GM18498 (cell line): Measurements from ENCODE around the gene PGAM5.

Experiments
- ATAC-seq: cut with Tn5 transposase; IDR thresholded peaks from one replicate; pipeline ENCODE4 v1.9.1; 2021; ENCODE audit warnings: mild to moderate bottlenecking, moderate library complexity; ENCODE audit not compliant: unreplicated experiment

Gene PGAM5

GRCh38 chr12:132719141-132719953 is 8.7 kb downstream of the PGAM5 start:
- no peak for ATAC-seq

GRCh38 chr12:132719954-132720324 is 9.3 kb downstream of the PGAM5 start:
- no peak for ATAC-seq

GRCh38 chr12:132720606-132721345 is 10.1 kb downstream of the PGAM5 start:
- no peak for ATAC-seq

- ATAC-seq, result no peak
These were observed 12.5 kb downstream of the PGAM5 start for GRCh38 chr12:132723015-132723763.

GRCh38 chr12:132723764-132724140 is 13.1 kb downstream of the PGAM5 start:
- no peak for ATAC-seq

GRCh38 chr12:132724506-132725241 is 14.0 kb downstream of the PGAM5 start:
- no peak for ATAC-seq

GRCh38 chr12:132726386-132726785 is 15.7 kb downstream of the PGAM5 start:
- ATAC-seq, result no peak

- ATAC-seq, result no peak
These were observed 16.6 kb downstream of the PGAM5 start for GRCh38 chr12:132727091-132727794.

GRCh38 chr12:132728502-132728901 is 17.9 kb downstream of the PGAM5 start:
- ATAC-seq, result no peak

- no peak for ATAC-seq
These were observed 19.1 kb downstream of the PGAM5 start for GRCh38 chr12:132729541-132730320.

GRCh38 chr12:132730353-132730752 is 19.7 kb downstream of the PGAM5 start:
- ATAC-seq, result no peak

GRCh38 chr12:132731574-132731973 is 20.9 kb downstream of the PGAM5 start:
- ATAC-seq, result no peak

GRCh38 chr12:132734206-132734605 is 23.6 kb downstream of the PGAM5 start:
- ATAC-seq, result no peak

GRCh38 chr12:132735496-132735895 is 24.9 kb downstream of the PGAM5 start:
- no peak for ATAC-seq

GRCh38 chr12:132736378-132736777 is 25.7 kb downstream of the PGAM5 start:
- no peak for ATAC-seq

- no peak for ATAC-seq
These were observed 26.3 kb downstream of the PGAM5 start for GRCh38 chr12:132736913-132737312.

GRCh38 chr12:132739600-132740312 is 29.1 kb downstream of the PGAM5 start:
- no peak for ATAC-seq

- ATAC-seq, result no peak
These were observed 29.6 kb downstream of the PGAM5 start for GRCh38 chr12:132740313-132740646.

GRCh38 chr12:132740652-132741051 is 30.0 kb downstream of the PGAM5 start:
- no peak for ATAC-seq
